HG03457 (cell line): Measurements from ENCODE around the gene SDHA.
"Not testable (repeated sequence)": the region's sequence is repeated elsewhere in the genome, so short reads cannot be mapped to it uniquely, and the experiment has no call there.

Source experiments
- ATAC-seq: cut with Tn5 transposase; IDR thresholded peaks from one replicate; pipeline ENCODE4 v1.9.1; 2021; ENCODE audit warnings: moderate number of reproducible peaks; ENCODE audit not compliant: unreplicated experiment

The SDHA gene

GRCh38 chr5:251975-252374, 33.9 kb downstream of the SDHA start:
- not testable (repeated sequence) for ATAC-seq

- no peak for ATAC-seq
Observed at GRCh38 chr5:252546-252945, 34.4 kb downstream of the SDHA start.

GRCh38 chr5:254322-254721, 36.2 kb downstream of the SDHA start:
- not testable (repeated sequence) for ATAC-seq

GRCh38 chr5:255116-255515, 37.0 kb downstream of the SDHA start:
- not testable (repeated sequence) for ATAC-seq

DNA sequence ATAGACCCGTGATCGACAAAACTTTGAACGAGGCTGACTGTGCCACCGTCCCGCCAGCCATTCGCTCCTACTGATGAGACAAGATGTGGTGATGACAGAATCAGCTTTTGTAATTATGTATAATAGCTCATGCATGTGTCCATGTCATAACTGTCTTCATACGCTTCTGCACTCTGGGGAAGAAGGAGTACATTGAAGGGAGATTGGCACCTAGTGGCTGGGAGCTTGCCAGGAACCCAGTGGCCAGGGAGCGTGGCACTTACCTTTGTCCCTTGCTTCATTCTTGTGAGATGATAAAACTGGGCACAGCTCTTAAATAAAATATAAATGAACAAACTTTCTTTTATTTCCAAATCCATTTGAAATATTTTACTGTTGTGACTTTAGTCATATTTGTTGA, 38.2 kb downstream of the SDHA start:
- not testable (repeated sequence) for ATAC-seq

GRCh38 chr5:257148-257547, 39.0 kb downstream of the SDHA start:
- ATAC-seq = no peak

GRCh38 chr5:263275-263974, 45.3 kb downstream of the SDHA start:
- ATAC-seq = not testable (repeated sequence)

GRCh38 chr5:264338-264737, 46.2 kb downstream of the SDHA start:
- ATAC-seq = no peak

- ATAC-seq = not testable (repeated sequence)
Observed at GRCh38 chr5:266311-267026, 48.3 kb downstream of the SDHA start.

DNA sequence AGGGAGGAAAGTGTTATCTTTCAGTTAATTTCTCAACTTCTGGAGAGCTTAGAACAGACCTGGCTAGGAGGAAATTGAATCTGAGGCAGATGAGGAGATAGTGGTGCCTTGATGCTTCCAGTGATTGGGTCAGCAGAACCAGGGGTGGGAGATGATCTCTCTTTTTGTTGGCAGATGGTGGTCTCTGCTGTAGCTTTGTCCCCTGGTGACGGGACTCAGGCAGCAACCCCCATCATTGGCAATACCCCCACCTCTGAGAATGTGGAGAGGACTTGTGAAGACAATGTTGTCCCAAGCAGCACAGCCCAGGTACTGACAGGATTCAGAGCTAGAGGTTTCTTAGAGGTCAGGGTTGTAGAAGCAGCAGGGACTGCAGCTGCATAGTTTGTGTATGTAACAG, 49.6 kb downstream of the SDHA start:
- ATAC-seq = no peak

GRCh38 chr5:270340-270739, 52.2 kb downstream of the SDHA start:
- no peak for ATAC-seq

- ATAC-seq = not testable (repeated sequence)
Observed at GRCh38 chr5:271828-272167, 53.7 kb downstream of the SDHA start.

- not testable (repeated sequence) for ATAC-seq
Observed at GRCh38 chr5:273091-273490, 55.0 kb downstream of the SDHA start.

DNA sequence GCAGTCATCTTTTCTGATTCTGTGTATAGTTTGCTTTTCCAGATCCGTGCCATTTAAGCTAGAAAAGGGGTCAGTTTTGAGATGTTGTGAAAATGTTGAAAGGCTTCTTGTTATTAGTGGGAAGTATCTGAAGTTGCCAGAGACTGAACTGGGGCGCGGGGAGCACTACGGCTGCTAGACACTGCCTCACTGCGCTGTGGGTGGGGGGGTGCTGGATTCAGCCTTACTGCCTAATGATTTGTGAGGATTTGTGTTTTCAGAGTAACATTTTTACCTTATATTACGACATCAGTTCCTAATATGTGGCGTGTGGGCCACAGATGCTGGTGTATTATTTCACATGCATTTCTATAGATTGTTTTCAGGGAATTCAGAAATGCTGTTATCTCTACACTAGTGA, 55.4 kb downstream of the SDHA start:
- not testable (repeated sequence) for ATAC-seq

DNA sequence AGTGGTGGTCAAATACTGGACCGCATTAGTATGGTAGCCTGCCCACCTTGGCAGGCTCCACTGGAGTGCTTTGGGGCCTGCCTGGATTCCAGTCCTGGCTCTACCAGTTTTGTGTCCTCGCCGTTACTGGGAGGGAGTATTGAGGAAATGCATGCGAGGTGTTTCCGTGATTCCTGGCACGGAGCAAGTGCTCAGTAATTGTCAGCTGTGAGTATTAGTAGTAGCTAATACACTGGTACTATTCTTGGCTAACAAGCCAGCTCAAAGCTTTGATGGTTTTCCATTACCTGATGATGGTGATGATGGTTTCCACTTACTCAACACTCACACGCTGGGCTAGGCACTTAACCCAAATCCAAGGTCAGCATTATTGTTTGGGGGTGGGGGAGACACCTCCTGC, 56.2 kb downstream of the SDHA start:
- ATAC-seq = not testable (repeated sequence)

DNA sequence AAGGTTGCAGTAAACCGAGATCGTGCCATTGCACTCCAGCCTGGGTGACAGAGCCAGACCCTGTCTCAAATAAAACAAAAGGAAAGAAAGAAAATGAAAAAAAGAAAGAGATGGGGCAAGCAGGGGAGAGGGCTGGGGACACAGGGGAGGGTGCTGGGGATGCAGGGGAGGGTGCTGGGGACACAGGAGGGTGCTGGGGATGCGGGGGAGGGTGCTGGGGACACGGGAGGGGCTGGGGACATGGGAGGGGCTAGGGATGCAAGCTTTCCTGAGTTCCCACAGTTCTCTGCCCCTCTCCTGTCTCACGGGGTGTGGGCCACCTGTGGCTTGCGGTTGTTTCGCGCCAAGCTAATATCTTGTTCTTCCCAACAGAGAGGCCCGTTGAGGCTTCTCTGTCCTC, 60.5 kb downstream of the SDHA start:
- ATAC-seq = no peak

DNA sequence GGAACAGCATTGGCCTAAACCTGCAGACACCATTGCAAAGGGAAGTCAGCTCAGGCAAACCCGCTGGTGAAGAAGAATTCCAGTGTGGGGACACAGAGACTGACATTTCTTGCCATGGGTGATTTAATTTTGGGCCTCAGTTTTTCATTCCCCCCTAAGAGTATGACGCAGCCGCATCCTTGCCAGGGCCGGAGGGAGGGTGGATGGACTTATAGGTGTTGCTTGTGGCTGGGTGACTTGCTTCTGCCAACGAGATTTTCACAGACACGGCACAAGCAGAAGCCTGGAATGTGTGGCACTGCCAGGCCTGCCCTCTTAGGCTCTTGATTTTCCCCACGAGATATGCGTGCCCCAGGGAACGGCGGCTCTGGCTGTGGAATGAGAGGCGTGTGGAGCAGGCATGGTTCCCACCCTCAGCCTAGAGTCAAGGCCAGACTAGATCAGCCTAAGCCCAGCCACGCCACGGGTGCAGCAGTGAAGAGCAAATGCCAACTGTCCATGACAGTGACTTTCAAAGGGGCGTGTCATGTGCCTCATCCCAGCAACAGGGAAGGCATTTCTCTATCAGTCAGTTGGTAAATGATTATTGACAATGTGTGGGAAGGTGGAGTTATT, 61.0 kb downstream of the SDHA start:
- not testable (repeated sequence) for ATAC-seq

- ATAC-seq = no peak
Observed at GRCh38 chr5:285991-286557, 68.0 kb downstream of the SDHA start.

DNA sequence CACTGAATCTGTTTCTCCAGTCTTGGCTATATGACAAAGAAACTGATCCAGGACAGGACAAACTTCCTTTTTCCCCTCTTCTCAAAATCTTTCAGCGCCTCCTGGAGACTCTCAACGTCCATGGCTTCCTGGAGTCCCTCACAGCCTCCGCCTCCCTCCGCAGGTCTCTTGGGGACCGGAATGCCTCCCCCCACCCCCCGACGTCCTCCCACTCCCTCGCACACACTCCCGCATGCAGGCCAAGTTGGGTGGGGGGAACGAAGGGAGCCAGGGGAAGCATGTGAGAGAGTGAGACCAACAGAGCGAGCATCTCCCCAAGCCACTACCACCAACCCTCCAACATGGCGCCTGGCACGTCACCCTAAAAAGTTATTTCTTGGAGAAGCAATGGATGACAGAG, 72.1 kb downstream of the SDHA start:
- not testable (repeated sequence) for ATAC-seq

DNA sequence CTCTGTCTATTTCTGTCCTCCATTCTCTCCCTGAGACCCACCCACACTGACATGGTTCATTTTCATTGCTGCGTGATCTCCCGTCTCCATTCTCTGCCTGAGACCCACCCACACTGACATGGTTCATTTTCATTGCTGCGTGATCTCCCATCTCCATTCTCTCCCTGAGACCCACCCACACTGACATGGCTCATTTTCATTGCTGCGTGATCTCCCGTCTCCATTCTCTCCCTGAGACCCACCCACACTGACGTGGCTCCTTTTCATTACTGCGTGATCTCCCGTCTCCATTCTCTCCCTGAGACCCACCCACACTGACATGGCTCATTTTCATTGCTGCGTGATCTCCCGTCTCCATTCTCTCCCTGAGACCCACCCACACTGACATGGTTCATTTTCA, 73.2 kb downstream of the SDHA start:
- not testable (repeated sequence) for ATAC-seq

GRCh38 chr5:294788-295187, 76.7 kb downstream of the SDHA start:
- ATAC-seq = not testable (repeated sequence)

DNA sequence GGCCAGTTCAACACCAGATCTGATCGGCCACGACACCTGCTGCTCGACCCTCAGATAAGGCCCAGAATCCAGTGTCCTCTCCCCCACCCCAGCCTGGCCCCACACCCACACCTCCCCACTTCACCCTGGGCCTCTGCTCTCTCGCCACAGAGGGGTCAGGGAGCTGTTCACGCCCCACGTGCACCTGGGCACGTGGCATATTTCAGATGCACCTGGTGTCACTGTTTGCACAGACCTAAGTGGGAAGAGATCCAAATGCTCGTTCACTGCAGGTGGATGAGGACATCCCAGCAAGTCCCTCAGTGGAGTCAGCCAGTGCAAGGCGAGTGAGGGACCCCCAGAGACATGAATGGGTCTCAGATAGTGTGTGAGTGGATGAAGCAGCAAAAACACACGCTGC, 78.1 kb downstream of the SDHA start:
- ATAC-seq = not testable (repeated sequence)
